ENCODE data around the gene ST3GAL5.
"Not testable (repeated sequence)": the region's sequence is repeated elsewhere in the genome, so short reads cannot be mapped to it uniquely, and the experiment has no call there.

DNA sequence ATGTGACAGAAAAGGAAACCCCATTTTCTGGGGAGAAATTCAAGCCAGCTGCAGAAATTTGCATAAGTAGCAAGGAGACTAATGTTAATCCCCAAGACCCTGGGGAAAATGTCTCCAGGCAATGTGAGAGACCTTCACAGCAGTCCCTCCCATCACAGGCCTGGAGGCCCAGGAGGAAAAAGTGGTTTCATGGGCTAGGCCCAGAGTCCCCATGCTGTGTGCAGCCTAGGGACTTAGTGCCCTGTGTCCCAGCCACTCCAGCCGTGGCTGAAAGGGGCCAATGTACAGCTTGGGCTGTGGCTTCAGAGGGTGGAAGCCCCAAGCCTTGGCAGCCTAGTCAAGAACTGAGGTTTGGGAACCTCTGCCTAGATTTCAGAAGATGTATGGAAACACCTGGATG, 7.0 kb downstream of the ST3GAL5 start:
- TF ChIP-seq, protein P1, sequence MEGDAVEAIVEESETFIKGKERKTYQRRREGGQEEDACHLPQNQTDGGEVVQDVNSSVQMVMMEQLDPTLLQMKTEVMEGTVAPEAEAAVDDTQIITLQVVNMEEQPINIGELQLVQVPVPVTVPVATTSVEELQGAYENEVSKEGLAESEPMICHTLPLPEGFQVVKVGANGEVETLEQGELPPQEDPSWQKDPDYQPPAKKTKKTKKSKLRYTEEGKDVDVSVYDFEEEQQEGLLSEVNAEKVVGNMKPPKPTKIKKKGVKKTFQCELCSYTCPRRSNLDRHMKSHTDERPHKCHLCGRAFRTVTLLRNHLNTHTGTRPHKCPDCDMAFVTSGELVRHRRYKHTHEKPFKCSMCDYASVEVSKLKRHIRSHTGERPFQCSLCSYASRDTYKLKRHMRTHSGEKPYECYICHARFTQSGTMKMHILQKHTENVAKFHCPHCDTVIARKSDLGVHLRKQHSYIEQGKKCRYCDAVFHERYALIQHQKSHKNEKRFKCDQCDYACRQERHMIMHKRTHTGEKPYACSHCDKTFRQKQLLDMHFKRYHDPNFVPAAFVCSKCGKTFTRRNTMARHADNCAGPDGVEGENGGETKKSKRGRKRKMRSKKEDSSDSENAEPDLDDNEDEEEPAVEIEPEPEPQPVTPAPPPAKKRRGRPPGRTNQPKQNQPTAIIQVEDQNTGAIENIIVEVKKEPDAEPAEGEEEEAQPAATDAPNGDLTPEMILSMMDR (conservative IDR thresholded peaks at IDR 0.05): not testable (repeated sequence)
- TF ChIP-seq EZH2 (IDR thresholded peaks at IDR 0.05; ENCODE audit: low read depth): not testable (repeated sequence)
